H1 (cell line): Measurements from ENCODE around the gene ZFYVE27. TPM values are rescaled to one million over a fixed set of nuclear protein-coding genes. Genes with fewer than 3 reads are reported as not detected.

ENCODE experiments used
- CTCF ChIA-PET: fragments of 300-600 bp; sonication (Branson Sonifier 250); formaldehyde crosslinking; loops from one replicate; lab custom pipeline; 2021; ENCODE audit not compliant: partially characterized antibody; lab: Charles Lee
- POLR2A ChIA-PET: fragments of 300-600 bp; sonication (Branson Sonifier 250); formaldehyde crosslinking; loops from one replicate; lab custom pipeline; 2021; ENCODE audit warnings: inconsistent platforms; ENCODE audit not compliant: partially characterized antibody; lab: Charles Lee
- DNase-seq, 2 experiments: peaks; one replicate each; pipeline versions ENCODE4 v3.0.0 to v3.0.0-alpha.2; 2010 to 2022; ENCODE audit warnings: low spot score in 2 of 2, low read depth in 1 of 2, mixed read lengths in 1 of 2
- FAIRE-seq: peaks from 2 replicates; lab custom pipeline; 2011; peaks lifted over from hg19 to GRCh38; lab: Jason Lieb, UNC
- H2AFZ ChIP-seq: 2 replicates; pipeline ENCODE4 v1.8.1; 2012; ENCODE audit warnings: low read length, inconsistent platforms
- H2AK5ac ChIP-seq: 2 replicates; pipeline ENCODE4 v1.6.1; 2013; ENCODE audit warnings: low read depth, low read length
- H2BK120ac ChIP-seq: replicated peaks from 2 replicates; pipeline ENCODE3; 2013; ENCODE audit warnings: low read depth, low read length, inconsistent platforms
- H2BK12ac ChIP-seq: 2 replicates; pipeline ENCODE4 v1.6.1; 2013; ENCODE audit warnings: low read depth, low read length
- H2BK15ac ChIP-seq: 2 replicates; pipeline ENCODE4 v1.6.1; 2013; ENCODE audit warnings: low read length
- H2BK20ac ChIP-seq: 2 replicates; pipeline ENCODE4 v1.6.1; 2013; ENCODE audit warnings: low read length
- H2BK5ac ChIP-seq: 2 replicates; pipeline ENCODE4 v1.6.1; 2013; ENCODE audit warnings: low read depth, low read length
- H3K14ac ChIP-seq: 2 replicates; pipeline ENCODE4 v1.6.1; 2013; ENCODE audit warnings: inconsistent platforms; ENCODE audit not compliant: insufficient read length
- H3K18ac ChIP-seq: 2 replicates; pipeline ENCODE4 v1.6.1; 2013; ENCODE audit warnings: low read length; ENCODE audit errors: extremely low read depth
- H3K23ac ChIP-seq: 2 replicates; pipeline ENCODE4 v1.6.1; 2013; ENCODE audit warnings: inconsistent platforms; ENCODE audit not compliant: insufficient read length
- H3K23me2 ChIP-seq: 2 replicates; pipeline ENCODE4 v1.6.1; 2013; ENCODE audit warnings: low read depth, low read length
- H3K27ac ChIP-seq: 2 replicates; pipeline ENCODE4 v1.6.1; 2011; ENCODE audit warnings: low read depth, low read length, inconsistent platforms
- H3K27me3 ChIP-seq, 4 experiments: replicated peaks in 1 of 4; 1 replicate in 1 of 4; 2 replicates in 3 of 4; pipeline versions ENCODE4 v1.6.1 to v1.8.1; 2011 to 2013; ENCODE audit warnings: low read length in 3 of 4, mild to moderate bottlenecking in 3 of 4, inconsistent platforms in 2 of 4, mixed read lengths in 2 of 4, moderate library complexity in 1 of 4; ENCODE audit not compliant: control insufficient read depth in 3 of 4, insufficient read depth in 3 of 4; ENCODE audit errors: extremely low read depth in 1 of 4
- H3K36me3 ChIP-seq, 4 experiments: 2 replicates each; pipeline versions ENCODE4 v1.6.1 to v1.8.1; 2011 to 2013; ENCODE audit warnings: mild to moderate bottlenecking in 4 of 4, low read length in 3 of 4, moderate library complexity in 2 of 4, control low read depth in 1 of 4, inconsistent platforms in 1 of 4; ENCODE audit not compliant: insufficient read depth in 4 of 4, control insufficient read depth in 2 of 4
- H3K4ac ChIP-seq: replicated peaks from 2 replicates; pipeline ENCODE3; 2013; ENCODE audit warnings: low read length, low read depth, mixed read lengths, inconsistent platforms; ENCODE audit not compliant: insufficient read length
- H3K4me1 ChIP-seq, 4 experiments: replicated peaks in 1 of 4; 1 replicate in 1 of 4; 2 replicates in 3 of 4; pipeline versions ENCODE4 v1.6.1 to v1.8.1; 2011 to 2013; ENCODE audit warnings: low read length in 3 of 4, inconsistent platforms in 2 of 4, mixed read lengths in 1 of 4; ENCODE audit not compliant: insufficient read depth in 4 of 4, control insufficient read depth in 3 of 4
- H3K4me2 ChIP-seq, 2 experiments: 2 replicates each; pipeline versions ENCODE4 v1.6.1 to v1.8.1; 2011 to 2013; ENCODE audit warnings: low read depth in 2 of 2, low read length in 2 of 2, control low read depth in 1 of 2, inconsistent platforms in 1 of 2, mild to moderate bottlenecking in 1 of 2; ENCODE audit not compliant: insufficient read depth in 1 of 2
- H3K4me3 ChIP-seq, 4 experiments: fragments of 200-600, 300-600 bp in 1 of 4; sonication (generic), shearing (Covaris generic), sonication (Bioruptor Twin) in 1 of 4; 2 replicates each; pipeline versions ENCODE4 v1.5.1 to v1.8.1; 2011 to 2016; ENCODE audit warnings: low read length in 4 of 4, low read depth in 3 of 4, control low read depth in 2 of 4, inconsistent platforms in 2 of 4, mild to moderate bottlenecking in 2 of 4, mixed read lengths in 1 of 4, moderate library complexity in 1 of 4; ENCODE audit not compliant: insufficient read depth in 2 of 4; ENCODE audit errors: extremely low read depth in 1 of 4
- H3K56ac ChIP-seq: replicated peaks from 2 replicates; pipeline ENCODE3; 2013; ENCODE audit warnings: low read depth, mild to moderate bottlenecking, mixed read lengths, low read length, inconsistent platforms; ENCODE audit not compliant: insufficient read length
- H3K79me1 ChIP-seq: 2 replicates; pipeline ENCODE4 v1.6.1; 2013; ENCODE audit warnings: low read depth, low read length, control low read depth
- H3K79me2 ChIP-seq, 2 experiments: 2 replicates each; pipeline versions ENCODE4 v1.6.1 to v1.8.1; 2012 to 2013; ENCODE audit warnings: low read length in 2 of 2, mild to moderate bottlenecking in 2 of 2, inconsistent platforms in 1 of 2; ENCODE audit not compliant: insufficient read depth in 2 of 2, control insufficient read depth in 1 of 2
- H3K9ac ChIP-seq, 4 experiments: replicated peaks in 1 of 4; 1 replicate in 1 of 4; 2 replicates in 3 of 4; pipeline versions ENCODE4 v1.6.1 to v1.8.1; 2011 to 2013; ENCODE audit warnings: low read depth in 3 of 4, low read length in 3 of 4, control low read depth in 2 of 4, mild to moderate bottlenecking in 2 of 4, moderate library complexity in 2 of 4, inconsistent platforms in 1 of 4; ENCODE audit errors: extremely low read depth in 1 of 4
- H3K9me3 ChIP-seq, 2 experiments: 2 replicates each; pipeline versions ENCODE4 v1.6.1 to v1.8.1; 2012 to 2013; ENCODE audit warnings: mild to moderate bottlenecking in 2 of 2, moderate library complexity in 2 of 2, control low read depth in 1 of 2, inconsistent platforms in 1 of 2, low read depth in 1 of 2, low read length in 1 of 2, mixed read lengths in 1 of 2; ENCODE audit not compliant: insufficient read depth in 2 of 2
- H4K20me1 ChIP-seq, 2 experiments: replicated peaks in 1 of 2; 2 replicates each; pipeline versions ENCODE3 to v1.8.1; 2011 to 2013; ENCODE audit warnings: inconsistent platforms in 2 of 2, low read length in 2 of 2, mild to moderate bottlenecking in 1 of 2; ENCODE audit not compliant: insufficient read depth in 2 of 2, control insufficient read depth in 1 of 2
- H4K5ac ChIP-seq: 2 replicates; pipeline ENCODE4 v1.6.1; 2013; ENCODE audit warnings: low read length, low read depth, mixed read lengths, inconsistent platforms; ENCODE audit not compliant: insufficient read length
- H4K8ac ChIP-seq: 2 replicates; pipeline ENCODE4 v1.8.0; 2013; ENCODE audit warnings: mild to moderate bottlenecking, moderate library complexity, low read length, inconsistent platforms; ENCODE audit not compliant: insufficient read depth; ENCODE audit errors: extremely low read depth
- H4K91ac ChIP-seq: replicated peaks from 2 replicates; pipeline ENCODE3; 2013; ENCODE audit warnings: low read length, mixed read lengths, inconsistent platforms; ENCODE audit not compliant: insufficient read length
- CREB1 ChIP-seq: IDR thresholded peaks from 2 replicates; pipeline ENCODE4 v1.6.1; 2012; ENCODE audit warnings: inconsistent platforms
- GABPA ChIP-seq: IDR thresholded peaks from 2 replicates; pipeline ENCODE4 v1.6.1; 2011; ENCODE audit warnings: mild to moderate bottlenecking, low read length, moderate library complexity, borderline replicate concordance; ENCODE audit not compliant: insufficient read depth
- JUN ChIP-seq: IDR thresholded peaks from 2 replicates; pipeline ENCODE4 v1.6.1; 2011; ENCODE audit warnings: low read depth, mild to moderate bottlenecking, improper control_type of control experiment, low read length
- JUND ChIP-seq: IDR thresholded peaks from 2 replicates; pipeline ENCODE4 v1.6.1; 2011; ENCODE audit warnings: mild to moderate bottlenecking, improper control_type of control experiment, low read length
- KDM5A ChIP-seq: fragments of 200-600 bp; IDR thresholded peaks from 2 replicates; pipeline ENCODE4 v1.7.1; 2012; ENCODE audit warnings: mild to moderate bottlenecking, low read length, inconsistent platforms, mixed read lengths
- PHF8 ChIP-seq: fragments of 200-600 bp; sonication (generic); conservative IDR thresholded peaks from 2 replicates; pipeline ENCODE4 v1.7.1; 2012; ENCODE audit warnings: low read depth, mild to moderate bottlenecking, inconsistent platforms, low read length, moderate library complexity
- RNF2 ChIP-seq: fragments of 200-900, 300-1000 bp; sonication (generic); IDR thresholded peaks from 2 replicates; pipeline ENCODE4 v1.7.1; 2016; ENCODE audit warnings: borderline replicate concordance, low read depth, mild to moderate bottlenecking, antibody characterized with exemption, low read length; ENCODE audit not compliant: poor library complexity, severe bottlenecking; ENCODE audit errors: missing control alignments
- SIRT6 ChIP-seq: IDR thresholded peaks from one replicate; pipeline ENCODE4 v1.7.1; 2012; ENCODE audit warnings: low read length, inconsistent platforms
- TBP ChIP-seq: IDR thresholded peaks from 2 replicates; pipeline ENCODE4 v1.6.1; 2011; ENCODE audit warnings: low read depth, low read length, improper control_type of control experiment
- TEAD4 ChIP-seq: IDR thresholded peaks from 2 replicates; pipeline ENCODE4 v1.6.1; 2012; ENCODE audit warnings: low read depth, low read length, inconsistent platforms, mixed read lengths
- WGBS, 2 experiments: shearing (Covaris generic) in 1 of 2; methylation state at CpG; one replicate each; pipeline versions ENCODE4 v1.1.6 to v1.1.7; 2013 to 2015; ENCODE audit warnings: low lambda C conversion rate in 2 of 2, mixed read lengths in 2 of 2, inconsistent platforms in 1 of 2, low coverage in 1 of 2, missing lambda C conversion rate in 1 of 2; ENCODE audit not compliant: insufficient replicate concordance in 2 of 2, insufficient coverage in 1 of 2, insufficient read length in 1 of 2; ENCODE audit errors: extremely low coverage in 1 of 2, missing lambda C conversion rate in 1 of 2; 5-methylcytosine and 5-hydroxymethylcytosine counted together
- polyA plus RNA-seq, 7 experiments: library from polyadenylated mRNA; depleted of rRNA in 3 of 7; stranded (reverse) in 5 of 7; unstranded in 2 of 7; fragments of >200 nt in 5 of 7; fragments of 200-250 nt in 2 of 7; gene quantifications; 1 replicate in 5 of 7; 2 replicates in 1 of 7; 4 replicates in 1 of 7; pipeline versions ENCODE4 v1.2.1 to v1.2.3, GENCODE V29; 2011 to 2013; ENCODE audit warnings: missing spikeins in 2 of 7, mixed read lengths in 2 of 7
- total RNA-seq: library from RNA; stranded (reverse); fragmentation: NEBNext Ultra II Directional; extraction: Animal tissue kit (Norgen Biotek cat#: 25700); gene quantifications from 2 replicates; pipeline ENCODE4 v1.2.1, GENCODE V29; 2021

The ZFYVE27 gene
- total and polyA plus RNA-seq, 2 of the 8 experiments (the other 6 are each of a cell fraction or from before 2014, with no cell fraction given): 16.6 to 19.8 TPM

GRCh38 chr10:97771055-97771891, 34.3 kb downstream of the ZFYVE27 start:
- Histone ChIP-seq H4K5ac (no peak overlapping the region), H2AFZ (peak overlapping the region; percentile 25; the same call in 1 of the 2 replicates), H3K9ac (peak overlapping the region in 2 of 4 experiments; percentile 20 to 25; a peak in 2 of 7 replicates), H3K79me2 (no peaks in the 10 kb centered on the region), H3K4me3 (peak overlapping the region; percentile 54 to 60 (median 55)), H3K4me1 (peaks cover 2 to 10% (median 7%) of the 10 kb centered on the region in 4 experiments; a peak in 6 of 7 replicates), H4K8ac (peak overlapping the region; percentile 85), H3K27me3 (peaks cover 14 to 51% (median 40%) of the 10 kb centered on the region in 4 experiments), H2BK5ac (peak overlapping the region; percentile 71; the same call in 1 of the 2 replicates), H4K91ac (peak overlapping the region; percentile 49), H3K56ac (no peak overlapping the region), H2BK20ac (peak overlapping the region; percentile 66; the same call in 1 of the 2 replicates), H4K20me1 (no peaks in the 10 kb centered on the region), H2BK12ac (peak overlapping the region; percentile 92; the same call in 1 of the 2 replicates), H3K18ac (peak overlapping the region; percentile 83), H3K27ac (no peak overlapping the region), H3K36me3 (no peaks in the 10 kb centered on the region; a peak in 1 of 8 replicates), H2BK15ac (peak overlapping the region; percentile 53; the same call in 1 of the 2 replicates), H3K4me2 (peak overlapping the region; percentile 87 to 99), H3K14ac (no peak overlapping the region), H3K23me2 (peaks cover 15% of the 10 kb centered on the region; the same call in 1 of the 2 replicates), H3K23ac (no peak overlapping the region), H3K9me3 (no peaks in the 10 kb centered on the region), H2AK5ac (no peak overlapping the region), H3K4ac (peak overlapping the region; percentile 61), H3K79me1 (no peaks in the 10 kb centered on the region; the same call in 1 of the 2 replicates), H2BK120ac (no peak overlapping the region)
- POLR2A ChIA-PET: interaction anchor here (0.8 to 3.7 kb wide), 8 partner anchors 9 to 89 kb away, joined by 3 to 30 read pairs (median 3); partner anchors contain the start of genes AVPI1, MARVELD1 and ZFYVE27
- FAIRE-seq (no peak), DNase-seq (peak in 1 of 2 experiments; percentile 74)
- WGBS, 2 experiments: 3% methylated on average over 57 of the region's 90 CpGs; no CpG with 5 or more reads in 1 of the 2 experiments
- CTCF ChIA-PET: interaction anchor here (0.7 to 4.1 kb wide), 6 partner anchors 9 to 272 kb away, joined by 3 to 30 read pairs (median 4); no protein-coding TSS in a partner anchor
- TF ChIP-seq TEAD4: 0 out of 2 replicates have a peak, but pooled peaks have one; percentile 6
- peak; percentile 41; the same call in 1 of the 2 replicates for TF ChIP-seq GABPA
- no peak for TF ChIP-seq JUN
- no peak for TF ChIP-seq RNF2
- TF ChIP-seq SIRT6: no peak
- no peak for TF ChIP-seq CREB1
- no peak for TF ChIP-seq PHF8
- TF ChIP-seq JUND: no peak
- TF ChIP-seq TBP: 0 out of 2 replicates have a peak, but pooled peaks have one; percentile 23
- no peak for TF ChIP-seq KDM5A
